Sigmoid colon (tissue), 7 donors: Measurements from ENCODE around the gene TP53I11. TPM values are rescaled to one million over a fixed set of nuclear protein-coding genes. Genes with fewer than 3 reads are reported as not detected.
A peak's percentile ranks its signal among the peaks of the same experiment; 100 is the strongest.

Experiments used
- DNase-seq: peaks from one replicate; pipeline ENCODE4 v3.0.0-alpha.2; 2019
- H3K27ac ChIP-seq, 4 donors: fragments of 200-600 bp; sonication (generic); one replicate each; pipeline ENCODE4 v1.5.1; 2016 to 2019; ENCODE audit warnings: mild to moderate bottlenecking in 1 of 4
- H3K27me3 ChIP-seq, 3 donors: fragments of 200-600 bp; sonication (generic); one replicate each; pipeline ENCODE4 v1.5.1; 2019; ENCODE audit warnings: mild to moderate bottlenecking in 1 of 3
- H3K36me3 ChIP-seq, 4 donors: fragments of 200-600 bp; sonication (generic); one replicate each; pipeline ENCODE4 v1.5.1; 2016 to 2019
- H3K4me1 ChIP-seq, 4 donors: fragments of 200-600 bp; sonication (generic); one replicate each; pipeline ENCODE4 v1.5.1; 2017 to 2019
- H3K4me3 ChIP-seq, 4 donors: fragments of 200-600 bp; sonication (generic); one replicate each; pipeline ENCODE4 v1.5.1; 2017 to 2019; ENCODE audit warnings: mild to moderate bottlenecking in 2 of 4, moderate library complexity in 1 of 4
- H3K9me3 ChIP-seq, 4 donors: fragments of 200-600 bp in 3 of 4; sonication (generic) in 3 of 4; one replicate each; pipeline versions ENCODE4 v1.5.1 to v1.6.1; 2013 to 2019
- EP300 ChIP-seq, 4 donors: sonication (generic); formaldehyde crosslinking; IDR thresholded peaks; one replicate each; pipeline ENCODE4 v1.6.1; 2017; ENCODE audit warnings: antibody characterized with exemption in 4 of 4
- POLR2A ChIP-seq, 2 donors: fragments of 450-650 bp; IDR thresholded peaks; one replicate each; pipeline ENCODE4 v1.6.1; 2016; ENCODE audit warnings: antibody characterized with exemption in 2 of 2, mild to moderate bottlenecking in 2 of 2, moderate library complexity in 2 of 2
- POLR2AphosphoS5 ChIP-seq, 4 donors: sonication (generic); formaldehyde crosslinking; IDR thresholded peaks; one replicate each; pipeline ENCODE4 v1.6.1; 2017; ENCODE audit warnings: antibody characterized with exemption in 4 of 4
- WGBS, 2 donors: extraction: QIAGEN DNeasy Blood & Tissue Kit; methylation state at CpG; one replicate each; pipeline ENCODE4 v1.1.7; 2013; 5-methylcytosine and 5-hydroxymethylcytosine counted together
- intact Hi-C: fragments of 100-400 bp; cut with DNase I; formaldehyde crosslinking; loops from one replicate; pipeline ENCODE4 v1.15.1; 2023
- polyA plus RNA-seq, 3 donors: library from polyadenylated mRNA; stranded (reverse); fragments of 200-250 nt; gene quantifications; one replicate each; pipeline ENCODE4 v1.2.3, GENCODE V29; 2013
- total RNA-seq, 4 donors: library from RNA; depleted of rRNA; stranded (reverse); fragments of >200 nt; gene quantifications; one replicate each; pipeline ENCODE4 v1.1.0, GENCODE V29; 2016
- TF ChIP-seq, protein P1 (sequence below), 4 experiments: fragments of 450-650 bp in 3 of 4; fragments of 200-600 bp in 1 of 4; IDR thresholded peaks; one replicate each; pipeline ENCODE4 v1.5.1; 2016 to 2019; ENCODE audit warnings: antibody characterized with exemption in 4 of 4, mild to moderate bottlenecking in 3 of 4, moderate library complexity in 2 of 4
- donor health status: healthy with polysubstance abuse.
- donor health status: Bipolar disorder and iron deficiency.
- donor health status: healthy.

The TP53I11 gene
- total and polyA plus RNA-seq, 7 donors: 12.0 to 67.0 (median 17.9) TPM

DNA sequence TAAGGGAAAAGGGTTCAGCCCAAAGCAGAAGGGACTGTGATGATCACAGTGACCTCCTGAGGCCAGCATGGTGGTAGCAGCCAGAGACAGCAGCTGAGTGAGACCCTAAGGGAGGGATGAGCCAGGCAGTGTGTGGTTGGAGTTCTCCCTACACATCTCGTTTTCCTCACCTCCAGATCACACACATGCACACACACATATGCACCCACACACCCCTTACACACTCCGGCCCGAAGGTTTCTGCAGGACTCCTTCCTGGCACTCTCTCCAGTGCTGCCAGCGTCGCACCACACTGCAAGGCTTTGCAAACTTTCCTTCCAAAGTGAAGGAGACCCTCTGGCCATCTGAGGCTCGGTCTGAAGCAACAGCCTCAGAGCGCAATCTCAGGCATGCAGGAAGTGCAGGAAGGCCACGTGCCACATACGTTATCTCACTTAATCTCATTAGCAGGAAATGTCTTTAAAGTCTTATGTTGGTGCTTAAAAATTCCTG is 26.9 kb upstream of the TP53I11 start:
- intact Hi-C loops: no loop called here
- H3K27ac ChIP-seq: no peak overlapping the region
- whole genome bisulfite sequencing, 2 donors: 8 to 18% methylated on average over 9 of the region's 9 CpGs

DNA sequence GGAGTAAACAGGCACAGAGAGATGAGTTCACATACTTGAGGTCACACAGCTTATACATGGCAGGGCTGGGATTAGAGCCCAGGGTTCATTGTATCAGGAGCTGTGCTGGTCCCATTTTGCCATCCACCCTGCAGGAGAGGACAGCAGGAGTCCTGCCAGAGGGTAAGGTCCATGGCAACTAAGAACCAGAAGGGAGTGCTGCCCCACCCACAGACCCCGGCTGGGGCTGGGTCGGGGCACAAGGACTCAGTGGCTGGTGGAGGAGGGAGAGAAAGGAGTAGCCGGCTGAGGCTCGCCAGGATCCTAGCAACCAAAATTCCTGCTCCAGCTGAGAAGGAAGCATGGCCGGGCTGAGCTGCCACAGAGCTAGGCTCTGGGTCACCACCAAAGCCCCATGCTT is 25.9 kb upstream of the TP53I11 start:
- Histone ChIP-seq H3K4me1 (no peaks in the 10 kb centered on the region), H3K9me3 (no peaks in the 10 kb centered on the region), H3K4me3 (no peak overlapping the region), H3K27ac (no peak overlapping the region), H3K36me3 (no peaks in the 10 kb centered on the region), H3K27me3 (no peaks in the 10 kb centered on the region)
- WGBS, 2 donors: 29 to 71% methylated on average over 5 of the region's 5 CpGs
- TF ChIP-seq POLR2A (IDR thresholded peaks at IDR 0.05) (no peak), POLR2AphosphoS5 (IDR thresholded peaks at IDR 0.05) (no peak), EP300 (IDR thresholded peaks at IDR 0.05) (no peak)
- TF ChIP-seq, protein P1, sequence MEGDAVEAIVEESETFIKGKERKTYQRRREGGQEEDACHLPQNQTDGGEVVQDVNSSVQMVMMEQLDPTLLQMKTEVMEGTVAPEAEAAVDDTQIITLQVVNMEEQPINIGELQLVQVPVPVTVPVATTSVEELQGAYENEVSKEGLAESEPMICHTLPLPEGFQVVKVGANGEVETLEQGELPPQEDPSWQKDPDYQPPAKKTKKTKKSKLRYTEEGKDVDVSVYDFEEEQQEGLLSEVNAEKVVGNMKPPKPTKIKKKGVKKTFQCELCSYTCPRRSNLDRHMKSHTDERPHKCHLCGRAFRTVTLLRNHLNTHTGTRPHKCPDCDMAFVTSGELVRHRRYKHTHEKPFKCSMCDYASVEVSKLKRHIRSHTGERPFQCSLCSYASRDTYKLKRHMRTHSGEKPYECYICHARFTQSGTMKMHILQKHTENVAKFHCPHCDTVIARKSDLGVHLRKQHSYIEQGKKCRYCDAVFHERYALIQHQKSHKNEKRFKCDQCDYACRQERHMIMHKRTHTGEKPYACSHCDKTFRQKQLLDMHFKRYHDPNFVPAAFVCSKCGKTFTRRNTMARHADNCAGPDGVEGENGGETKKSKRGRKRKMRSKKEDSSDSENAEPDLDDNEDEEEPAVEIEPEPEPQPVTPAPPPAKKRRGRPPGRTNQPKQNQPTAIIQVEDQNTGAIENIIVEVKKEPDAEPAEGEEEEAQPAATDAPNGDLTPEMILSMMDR (IDR thresholded peaks at IDR 0.05): no peak
- DNase-seq: no peak
- intact Hi-C loops: no loop called here

More for the DNA sequence above, 26.9 kb upstream of the TP53I11 start:
- H3K9me3 ChIP-seq: no peaks in the 10 kb centered on the region
- no peaks in the 10 kb centered on the region for H3K27me3 ChIP-seq
- H3K4me3 ChIP-seq: no peak overlapping the region
- no peak for TF ChIP-seq EP300 (IDR thresholded peaks at IDR 0.05)
- TF ChIP-seq, protein P1 (IDR thresholded peaks at IDR 0.05): peak in 1 of 4 experiments; percentile 8
- no peak for TF ChIP-seq POLR2A (IDR thresholded peaks at IDR 0.05)
- no peak for TF ChIP-seq POLR2AphosphoS5 (IDR thresholded peaks at IDR 0.05)
- no peaks in the 10 kb centered on the region for H3K4me1 ChIP-seq
- H3K36me3 ChIP-seq: no peaks in the 10 kb centered on the region
- no peak for DNase-seq

GRCh38 chr11:44974402-44975000 is 23.8 kb upstream of the TP53I11 start:
- Histone ChIP-seq H3K4me1 (no peaks in the 10 kb centered on the region), H3K27me3 (no peaks in the 10 kb centered on the region), H3K27ac (no peak overlapping the region), H3K4me3 (no peak overlapping the region), H3K9me3 (no peaks in the 10 kb centered on the region), H3K36me3 (no peaks in the 10 kb centered on the region)
- intact Hi-C loops: no loop called here
- WGBS, 2 donors: 91 to 92% methylated on average over 12 of the region's 12 CpGs
- TF ChIP-seq POLR2A (IDR thresholded peaks at IDR 0.05) (no peak), EP300 (IDR thresholded peaks at IDR 0.05) (no peak), POLR2AphosphoS5 (IDR thresholded peaks at IDR 0.05) (no peak)
- TF ChIP-seq, protein P1 (IDR thresholded peaks at IDR 0.05): no peak
- DNase-seq: no peak

- no peaks in the 10 kb centered on the region for H3K27me3 ChIP-seq
- no peaks in the 10 kb centered on the region for H3K4me1 ChIP-seq
- no peaks in the 10 kb centered on the region for H3K9me3 ChIP-seq
- no peaks in the 10 kb centered on the region for H3K36me3 ChIP-seq
- H3K27ac ChIP-seq: no peak overlapping the region
- TF ChIP-seq POLR2A (IDR thresholded peaks at IDR 0.05): no peak
- TF ChIP-seq, protein P1 (IDR thresholded peaks at IDR 0.05): no peak
- no peak for TF ChIP-seq EP300 (IDR thresholded peaks at IDR 0.05)
- no peak for TF ChIP-seq POLR2AphosphoS5 (IDR thresholded peaks at IDR 0.05)
- H3K4me3 ChIP-seq: no peak overlapping the region
- DNase-seq: no peak
- intact Hi-C loops: no loop called here
- 84 to 88% methylated on average over 13 of the region's 13 CpGs for WGBS, 2 donors
These were observed 23.1 kb upstream of the TP53I11 start for GRCh38 chr11:44973632-44974401.
